Measurements from ENCODE around the gene PDE6A. TPM values are rescaled to one million over a fixed set of nuclear protein-coding genes. Genes with fewer than 3 reads are reported as not detected.

The PDE6A gene
- total RNA-seq, 1 donor from 2014 or later, result 0.14 TPM

DNA sequence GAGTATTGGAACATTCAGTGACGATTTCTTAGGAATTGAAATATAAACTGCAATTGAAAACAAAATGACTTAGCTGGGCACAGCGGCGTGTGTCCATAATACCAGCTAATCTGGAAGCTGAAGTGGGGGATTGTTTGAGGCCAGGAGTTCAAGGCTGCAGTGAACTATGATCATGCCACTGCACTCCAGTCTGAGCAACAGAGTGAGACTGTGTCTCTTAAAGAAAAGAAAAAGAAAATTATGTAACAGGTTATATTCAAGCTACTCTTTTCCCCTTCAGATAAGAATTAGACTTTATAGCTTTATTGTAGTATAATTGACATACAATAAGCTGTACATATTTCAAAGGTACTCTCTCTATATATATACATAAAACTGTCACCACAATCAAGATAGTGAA, 22.4 kb upstream of the PDE6A start:
- no peak overlapping the region for H3K27ac ChIP-seq (ENCODE audit: low read depth, low read length)
- H3K27me3 ChIP-seq (ENCODE audit: insufficient read depth, low read length), result no peaks in the 10 kb centered on the region
- H3K9ac ChIP-seq (ENCODE audit: low read length), result no peak overlapping the region
- FAIRE-seq, result no peak
- DNase-seq (ENCODE audit: low read depth), result no peak
- no peak overlapping the region for H3K4me2 ChIP-seq (ENCODE audit: low read length)
- H3K27me3 Mint-ChIP-seq (ENCODE audit: low read depth, unreplicated experiment), result no peaks in the 10 kb centered on the region
- no peak overlapping the region for H3K4me3 Mint-ChIP-seq (ENCODE audit: unreplicated experiment)
- H3K4me1 ChIP-seq (ENCODE audit: insufficient read depth, low read length), result peaks cover under 1% of the 10 kb centered on the region
- H3K4me3 ChIP-seq (ENCODE audit: insufficient read depth, low read depth, low read length), result no peak overlapping the region
- H3K9me3 ChIP-seq (ENCODE audit: insufficient read depth, low read depth, low read length), result no peaks in the 10 kb centered on the region
- no peak for TF ChIP-seq CTCF (IDR thresholded peaks at IDR 0.05; ENCODE audit: insufficient read depth, low read depth, low read length)
- no peak for TF ChIP-seq EZH2 (IDR thresholded peaks at IDR 0.05; ENCODE audit: insufficient read depth, low read length)
- no peaks in the 10 kb centered on the region for H3K9me3 Mint-ChIP-seq (ENCODE audit: unreplicated experiment)
- H4K20me1 ChIP-seq (ENCODE audit: insufficient read depth, low read length), result peaks cover 19% of the 10 kb centered on the region
- H3K4me1 Mint-ChIP-seq (ENCODE audit: low read depth, unreplicated experiment), result no peaks in the 10 kb centered on the region
- no peak overlapping the region for H3K27ac Mint-ChIP-seq (ENCODE audit: unreplicated experiment)
- H3K79me2 ChIP-seq (ENCODE audit: insufficient read depth, low read length), result peaks cover 7% of the 10 kb centered on the region
- H3K36me3 ChIP-seq (ENCODE audit: insufficient read depth, low read length), result no peaks in the 10 kb centered on the region
- no peaks in the 10 kb centered on the region for H3K36me3 Mint-ChIP-seq (ENCODE audit: low read depth, unreplicated experiment)
- H2AFZ ChIP-seq (ENCODE audit: low read depth, low read length), result no peak overlapping the region

DNA sequence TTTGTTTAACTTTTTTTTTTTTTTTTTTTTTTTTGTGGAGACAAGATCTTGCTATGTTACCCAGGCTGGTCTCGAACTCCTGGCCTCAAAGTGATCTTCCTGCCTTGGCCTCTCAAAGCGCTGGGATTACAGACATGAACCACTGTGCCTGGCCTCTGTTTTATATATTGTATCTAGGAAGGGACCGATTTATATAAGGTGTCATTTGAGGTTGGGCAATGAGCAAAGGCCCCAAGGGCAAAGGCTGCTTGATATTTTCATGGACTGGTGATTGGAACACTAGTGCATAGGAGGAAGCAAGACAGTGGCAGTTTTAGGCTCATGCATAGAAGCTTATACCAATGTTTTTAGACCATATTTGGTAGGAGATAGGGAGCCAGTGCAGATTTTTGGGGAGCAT, 19.1 kb upstream of the PDE6A start:
- Mint-ChIP-seq H3K4me1 (ENCODE audit: low read depth, unreplicated experiment) (peaks cover 16% of the 10 kb centered on the region), H3K27ac (ENCODE audit: unreplicated experiment) (no peak overlapping the region), H3K9me3 (ENCODE audit: unreplicated experiment) (no peaks in the 10 kb centered on the region), H3K36me3 (ENCODE audit: low read depth, unreplicated experiment) (no peaks in the 10 kb centered on the region), H3K27me3 (ENCODE audit: low read depth, unreplicated experiment) (no peaks in the 10 kb centered on the region), H3K4me3 (ENCODE audit: unreplicated experiment) (no peak overlapping the region)
- no peaks in the 10 kb centered on the region for H3K27me3 ChIP-seq (ENCODE audit: insufficient read depth, low read length)
- peaks cover 7% of the 10 kb centered on the region for H3K79me2 ChIP-seq (ENCODE audit: insufficient read depth, low read length)
- peaks cover 16% of the 10 kb centered on the region for H3K4me1 ChIP-seq (ENCODE audit: insufficient read depth, low read length)
- H3K4me3 ChIP-seq (ENCODE audit: insufficient read depth, low read depth, low read length), result no peak overlapping the region
- no peak overlapping the region for H3K9ac ChIP-seq (ENCODE audit: low read length)
- no peaks in the 10 kb centered on the region for H3K36me3 ChIP-seq (ENCODE audit: insufficient read depth, low read length)
- no peak for DNase-seq (ENCODE audit: low read depth)
- no peak overlapping the region for H2AFZ ChIP-seq (ENCODE audit: low read depth, low read length)
- peaks cover 13% of the 10 kb centered on the region for H4K20me1 ChIP-seq (ENCODE audit: insufficient read depth, low read length)
- no peak for TF ChIP-seq CTCF (IDR thresholded peaks at IDR 0.05; ENCODE audit: insufficient read depth, low read depth, low read length)
- no peak for TF ChIP-seq EZH2 (IDR thresholded peaks at IDR 0.05; ENCODE audit: insufficient read depth, low read length)
- no peak overlapping the region for H3K4me2 ChIP-seq (ENCODE audit: low read length)
- no peak overlapping the region for H3K27ac ChIP-seq (ENCODE audit: low read depth, low read length)
- no peak for FAIRE-seq
- no peaks in the 10 kb centered on the region for H3K9me3 ChIP-seq (ENCODE audit: insufficient read depth, low read depth, low read length)

- H3K36me3 Mint-ChIP-seq (ENCODE audit: low read depth, unreplicated experiment), result no peaks in the 10 kb centered on the region
- Histone ChIP-seq H3K9ac (ENCODE audit: low read length) (no peak overlapping the region), H3K36me3 (ENCODE audit: insufficient read depth, low read length) (no peaks in the 10 kb centered on the region), H3K9me3 (ENCODE audit: insufficient read depth, low read depth, low read length) (no peaks in the 10 kb centered on the region), H3K4me3 (ENCODE audit: insufficient read depth, low read depth, low read length) (no peak overlapping the region), H3K27me3 (ENCODE audit: insufficient read depth, low read length) (no peaks in the 10 kb centered on the region), H4K20me1 (ENCODE audit: insufficient read depth, low read length) (peaks cover 13% of the 10 kb centered on the region), H3K79me2 (ENCODE audit: insufficient read depth, low read length) (peaks cover 7% of the 10 kb centered on the region), H3K27ac (ENCODE audit: low read depth, low read length) (no peak overlapping the region), H2AFZ (ENCODE audit: low read depth, low read length) (no peak overlapping the region), H3K4me1 (ENCODE audit: insufficient read depth, low read length) (peaks cover 16% of the 10 kb centered on the region), H3K4me2 (ENCODE audit: low read length) (no peak overlapping the region)
- no peaks in the 10 kb centered on the region for H3K27me3 Mint-ChIP-seq (ENCODE audit: low read depth, unreplicated experiment)
- FAIRE-seq (no peak), DNase-seq (ENCODE audit: low read depth) (no peak)
- TF ChIP-seq EZH2 (IDR thresholded peaks at IDR 0.05; ENCODE audit: insufficient read depth, low read length), result no peak
- TF ChIP-seq CTCF (IDR thresholded peaks at IDR 0.05; ENCODE audit: insufficient read depth, low read depth, low read length), result no peak
- H3K27ac Mint-ChIP-seq (ENCODE audit: unreplicated experiment), result no peak overlapping the region
- peaks cover 16% of the 10 kb centered on the region for H3K4me1 Mint-ChIP-seq (ENCODE audit: low read depth, unreplicated experiment)
- no peak overlapping the region for H3K4me3 Mint-ChIP-seq (ENCODE audit: unreplicated experiment)
- no peaks in the 10 kb centered on the region for H3K9me3 Mint-ChIP-seq (ENCODE audit: unreplicated experiment)
Observed at GRCh38 chr5:149962601-149963300, 18.2 kb upstream of the PDE6A start.
